HEK293 (cell line): ENCODE results near the gene MMP24OS.

Experiments
- CTCF ChIA-PET: fragments of 350-600 bp; formaldehyde crosslinking; extraction: SDS; loops from one replicate; lab custom pipeline; 2021; ENCODE audit warnings: antibody characterized with exemption; lab: Yijun Ruan, JAX
- POLR2A ChIA-PET: fragments of 300-600 bp; formaldehyde crosslinking; extraction: SDS; loops from one replicate; lab custom pipeline; 2020; ENCODE audit warnings: antibody characterized with exemption, inconsistent platforms; lab: Yijun Ruan, JAX
- H3K27ac ChIP-seq: fragments of 200-500 bp; sonication (Bioruptor generic); 2 replicates; pipeline ENCODE4 v1.5.1; 2014; ENCODE audit warnings: low read depth, low read length, control low read depth, inconsistent platforms; ENCODE audit errors: extremely low read depth
- H3K36me3 ChIP-seq, 2 experiments: fragments of 200-500 bp in 1 of 2; sonication (Bioruptor generic) in 1 of 2; 1 replicate in 1 of 2; 2 replicates in 1 of 2; pipeline ENCODE4 v1.5.1; 2014 to 2017; ENCODE audit warnings: inconsistent platforms in 2 of 2, low read length in 2 of 2; ENCODE audit not compliant: control insufficient read depth in 2 of 2, insufficient read depth in 1 of 2
- H3K4me1 ChIP-seq: fragments of 200-500 bp; sonication (Bioruptor generic); 2 replicates; pipeline ENCODE4 v1.5.1; 2014; ENCODE audit warnings: mild to moderate bottlenecking, low read length, inconsistent platforms; ENCODE audit not compliant: control insufficient read depth, insufficient read depth
- H3K4me3 ChIP-seq: 2 replicates; pipeline ENCODE4 v1.5.1; 2011; ENCODE audit warnings: low read depth, mild to moderate bottlenecking, control low read depth, low read length, moderate library complexity
- H3K9me3 ChIP-seq: fragments of 200-500 bp; sonication (Bioruptor generic); 2 replicates; pipeline ENCODE4 v1.5.1; 2014; ENCODE audit warnings: low read depth, low read length, inconsistent platforms; ENCODE audit not compliant: control insufficient read depth, insufficient read depth
- BCL11A ChIP-seq: fragments of 450-650 bp; formaldehyde crosslinking; IDR thresholded peaks from 2 replicates; pipeline ENCODE4 v1.5.1; 2016; ENCODE audit warnings: low read depth, missing biosample characterization, missing genetic modification characterization
- KLF9 ChIP-seq: fragments of 450-650 bp; formaldehyde crosslinking; IDR thresholded peaks from 2 replicates; pipeline ENCODE4 v1.5.1; 2016; ENCODE audit warnings: missing biosample characterization, missing genetic modification characterization, low read depth
- SCRT1 ChIP-seq: fragments of 450-650 bp; formaldehyde crosslinking; IDR thresholded peaks from 2 replicates; pipeline ENCODE4 v1.5.1; 2016; ENCODE audit warnings: missing biosample characterization, missing genetic modification characterization, borderline replicate concordance
- YY1 ChIP-seq: fragments of 450-650 bp; formaldehyde crosslinking; IDR thresholded peaks from 2 replicates; pipeline ENCODE4 v1.5.1; 2018; ENCODE audit warnings: missing biosample characterization, missing genetic modification characterization
- YY2 ChIP-seq: fragments of 450-650 bp; formaldehyde crosslinking; IDR thresholded peaks from 2 replicates; pipeline ENCODE4 v1.5.1; 2016; ENCODE audit warnings: missing biosample characterization, missing genetic modification characterization
- ZBTB20 ChIP-seq: fragments of 450-650 bp; formaldehyde crosslinking; IDR thresholded peaks from 2 replicates; pipeline ENCODE4 v1.5.1; 2016; ENCODE audit warnings: missing biosample characterization, missing genetic modification characterization
- ZBTB48 ChIP-seq: fragments of 450-650 bp; formaldehyde crosslinking; IDR thresholded peaks from 2 replicates; pipeline ENCODE4 v1.5.1; 2016; ENCODE audit warnings: missing biosample characterization, missing genetic modification characterization
- ZEB2 ChIP-seq: fragments of 450-650 bp; formaldehyde crosslinking; IDR thresholded peaks from 2 replicates; pipeline ENCODE4 v1.5.1; 2016; ENCODE audit warnings: missing biosample characterization, missing genetic modification characterization
- ZFHX2 ChIP-seq: fragments of 450-650 bp; formaldehyde crosslinking; conservative IDR thresholded peaks from 2 replicates; pipeline ENCODE4 v1.5.1; 2016; ENCODE audit warnings: missing biosample characterization, missing genetic modification characterization
- ZNF112 ChIP-seq: fragments of 450-650 bp; formaldehyde crosslinking; IDR thresholded peaks from 2 replicates; pipeline ENCODE4 v1.5.0; 2017; ENCODE audit warnings: missing biosample characterization, missing genetic modification characterization
- ZNF114 ChIP-seq: fragments of 450-650 bp; formaldehyde crosslinking; IDR thresholded peaks from 2 replicates; pipeline ENCODE4 v1.5.0; 2017; ENCODE audit warnings: missing biosample characterization, missing genetic modification characterization
- ZNF146 ChIP-seq: fragments of 450-650 bp; formaldehyde crosslinking; IDR thresholded peaks from 2 replicates; pipeline ENCODE4 v1.5.1; 2016; ENCODE audit warnings: missing biosample characterization, missing genetic modification characterization
- ZNF155 ChIP-seq: fragments of 450-650 bp; formaldehyde crosslinking; IDR thresholded peaks from 2 replicates; pipeline ENCODE4 v1.5.1; 2016; ENCODE audit warnings: missing biosample characterization, missing genetic modification characterization
- ZNF23 ChIP-seq: fragments of 450-650 bp; formaldehyde crosslinking; IDR thresholded peaks from 2 replicates; pipeline ENCODE4 v1.5.1; 2016; ENCODE audit warnings: missing biosample characterization, missing genetic modification characterization, borderline replicate concordance
- ZNF423 ChIP-seq: fragments of 450-650 bp; formaldehyde crosslinking; IDR thresholded peaks from 2 replicates; pipeline ENCODE4 v1.5.1; 2016; ENCODE audit warnings: missing biosample characterization, missing genetic modification characterization
- ZNF433 ChIP-seq: fragments of 450-650 bp; formaldehyde crosslinking; IDR thresholded peaks from 2 replicates; pipeline ENCODE4 v1.5.1; 2016; ENCODE audit warnings: missing biosample characterization, missing genetic modification characterization, low read depth
- ZNF521 ChIP-seq: fragments of 450-650 bp; formaldehyde crosslinking; IDR thresholded peaks from 2 replicates; pipeline ENCODE4 v1.5.1; 2017; ENCODE audit warnings: missing biosample characterization, mild to moderate bottlenecking, missing genetic modification characterization
- ZNF658 ChIP-seq: fragments of 450-650 bp; formaldehyde crosslinking; IDR thresholded peaks from 2 replicates; pipeline ENCODE4; 2016; ENCODE audit warnings: missing biosample characterization, missing genetic modification characterization
- ZNF664 ChIP-seq: fragments of 450-650 bp; formaldehyde crosslinking; IDR thresholded peaks from 2 replicates; pipeline ENCODE4 v1.5.1; 2016; ENCODE audit warnings: missing biosample characterization, missing genetic modification characterization
- ZNF777 ChIP-seq: fragments of 450-650 bp; formaldehyde crosslinking; IDR thresholded peaks from 2 replicates; pipeline ENCODE4 v1.5.1; 2017; ENCODE audit warnings: missing biosample characterization, missing genetic modification characterization, borderline replicate concordance
- ZNF792 ChIP-seq: fragments of 450-650 bp; formaldehyde crosslinking; IDR thresholded peaks from 2 replicates; pipeline ENCODE4 v1.5.1; 2016; ENCODE audit warnings: missing biosample characterization, missing genetic modification characterization
- ZSCAN16 ChIP-seq: fragments of 450-650 bp; formaldehyde crosslinking; IDR thresholded peaks from 2 replicates; pipeline ENCODE4 v1.5.1; 2016; ENCODE audit warnings: missing biosample characterization, missing genetic modification characterization
- ZXDB ChIP-seq: fragments of 450-650 bp; formaldehyde crosslinking; IDR thresholded peaks from 2 replicates; pipeline ENCODE4 v1.5.1; 2016; ENCODE audit warnings: missing biosample characterization, missing genetic modification characterization
- TF ChIP-seq, protein P1 (sequence below): fragments of 450-650 bp; formaldehyde crosslinking; IDR thresholded peaks from 2 replicates; pipeline ENCODE4 v1.5.1; 2016; ENCODE audit warnings: missing biosample characterization, missing genetic modification characterization
- TF ChIP-seq, protein P2 (sequence below): fragments of 450-650 bp; formaldehyde crosslinking; IDR thresholded peaks from 2 replicates; pipeline ENCODE4 v1.5.1; 2016; ENCODE audit warnings: missing biosample characterization, missing genetic modification characterization
- TF ChIP-seq, protein P3 (sequence below): IDR thresholded peaks from 2 replicates; pipeline ENCODE4 v1.6.1; 2011; ENCODE audit warnings: mild to moderate bottlenecking, low read depth, low read length, borderline replicate concordance
- TF ChIP-seq, protein P4 (sequence below): fragments of 450-650 bp; formaldehyde crosslinking; IDR thresholded peaks from 2 replicates; pipeline ENCODE4 v1.5.1; 2016; ENCODE audit warnings: missing biosample characterization, missing genetic modification characterization
- TF ChIP-seq, protein P5 (sequence below): fragments of 450-650 bp; IDR thresholded peaks from 2 replicates; pipeline ENCODE4 v1.5.1; 2018; ENCODE audit warnings: missing biosample characterization, missing genetic modification characterization
- TF ChIP-seq, protein P6 (sequence below): fragments of 450-650 bp; formaldehyde crosslinking; IDR thresholded peaks from 2 replicates; pipeline ENCODE4 v1.5.1; 2016; ENCODE audit warnings: missing biosample characterization, missing genetic modification characterization

Gene MMP24OS

DNA sequence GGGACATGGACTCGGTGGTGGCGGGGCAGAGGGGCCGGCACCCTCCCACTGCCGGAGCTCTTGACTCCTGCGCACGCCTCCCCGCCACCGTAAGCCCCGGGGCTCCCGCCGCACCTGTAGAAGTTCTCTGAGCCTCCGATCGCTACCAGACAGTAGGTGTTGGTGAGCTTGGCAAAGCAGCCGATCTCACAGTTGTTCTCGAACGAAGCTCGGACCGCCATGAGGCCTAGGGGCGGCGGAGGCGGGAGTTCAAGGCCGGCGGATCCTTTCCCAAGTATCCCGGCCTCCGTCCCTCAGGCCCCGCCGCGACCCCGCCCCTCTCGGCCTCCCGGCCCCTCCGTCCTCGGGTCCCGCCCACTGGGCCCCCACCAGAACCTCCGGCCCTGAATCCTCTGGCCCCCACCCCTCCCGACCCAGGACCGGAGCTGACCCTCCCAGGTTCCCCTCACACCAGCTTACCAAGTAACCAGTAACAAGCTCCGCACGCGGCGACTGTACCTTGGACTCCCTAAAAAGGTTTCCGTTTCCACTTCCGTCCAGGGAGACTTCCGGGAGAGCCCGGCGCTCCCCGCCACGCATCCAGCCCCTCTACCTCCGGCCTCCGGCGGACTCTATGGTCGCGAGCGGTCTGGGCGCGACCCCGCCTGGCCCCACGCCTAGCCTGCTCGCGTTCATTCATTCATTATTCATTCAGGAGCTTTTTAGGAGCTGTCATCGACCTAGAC, 6.5 kb upstream of the MMP24OS start, which contains the start of gene EIF6:
EIF6 (minus strand) TSS at position 506 of the 725 bp plus-strand sequence; CDS start at position 221, 285 bp downstream.
- CTCF ChIA-PET = interaction anchor here (0.6 to 1.4 kb wide), 4 partner anchors 20 to 207 kb away, joined by 3 to 6 read pairs (median 4); no protein-coding TSS in a partner anchor
- peaks cover 13 to 37% of the 10 kb centered on the region in 2 experiments; a peak in 2 of 3 replicates for H3K36me3 ChIP-seq
- H3K9me3 ChIP-seq = no peaks in the 10 kb centered on the region
- peak within 1 kb of the TSS; percentile 81 for H3K27ac ChIP-seq
- POLR2A ChIA-PET = interaction anchor here (0.5 to 1.7 kb wide), 18 partner anchors 9 to 1202 kb away, joined by 3 to 19 read pairs (median 4); partner anchors contain the start of genes CEP250 and EDEM2
- H3K4me3 ChIP-seq = peak within 1 kb of the TSS; percentile 86
- H3K4me1 ChIP-seq = no peaks in the 10 kb centered on the region
- TF ChIP-seq ZNF155 (tag by site-specific recombination) (no peak), KLF9 (tag by site-specific recombination) (peak; percentile 96), ZNF112 (no peak), ZNF777 (tag by site-specific recombination) (no peak), ZBTB48 (tag by site-specific recombination) (peak; percentile 87), ZNF521 (tag by site-specific recombination) (no peak), ZEB2 (no peak; the same call in none of the 2 replicates), ZNF114 (no peak), ZXDB (tag by site-specific recombination) (peak; percentile 73), YY1 (tag by site-specific recombination) (no peak), ZNF664 (tag by site-specific recombination) (no peak), ZFHX2 (tag by site-specific recombination) (peak; percentile 70), ZNF146 (tag by site-specific recombination) (no peak), ZNF792 (tag by site-specific recombination) (no peak), ZBTB20 (tag by site-specific recombination) (peak; percentile 52; the same call in 1 of the 2 replicates), SCRT1 (no peak), ZNF423 (tag by site-specific recombination) (no peak), ZNF433 (no peak), ZSCAN16 (tag by site-specific recombination) (peak; percentile 73; the same call in 1 of the 2 replicates), YY2 (tag by site-specific recombination) (no peak), ZNF658 (tag by site-specific recombination) (no peak), BCL11A (tag by site-specific recombination) (no peak), ZNF23 (no peak)
- TF ChIP-seq, protein P1, sequence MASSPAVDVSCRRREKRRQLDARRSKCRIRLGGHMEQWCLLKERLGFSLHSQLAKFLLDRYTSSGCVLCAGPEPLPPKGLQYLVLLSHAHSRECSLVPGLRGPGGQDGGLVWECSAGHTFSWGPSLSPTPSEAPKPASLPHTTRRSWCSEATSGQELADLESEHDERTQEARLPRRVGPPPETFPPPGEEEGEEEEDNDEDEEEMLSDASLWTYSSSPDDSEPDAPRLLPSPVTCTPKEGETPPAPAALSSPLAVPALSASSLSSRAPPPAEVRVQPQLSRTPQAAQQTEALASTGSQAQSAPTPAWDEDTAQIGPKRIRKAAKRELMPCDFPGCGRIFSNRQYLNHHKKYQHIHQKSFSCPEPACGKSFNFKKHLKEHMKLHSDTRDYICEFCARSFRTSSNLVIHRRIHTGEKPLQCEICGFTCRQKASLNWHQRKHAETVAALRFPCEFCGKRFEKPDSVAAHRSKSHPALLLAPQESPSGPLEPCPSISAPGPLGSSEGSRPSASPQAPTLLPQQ (tag by site-specific recombination) = peak; percentile 37; the same call in 1 of the 2 replicates
- TF ChIP-seq, protein P2, sequence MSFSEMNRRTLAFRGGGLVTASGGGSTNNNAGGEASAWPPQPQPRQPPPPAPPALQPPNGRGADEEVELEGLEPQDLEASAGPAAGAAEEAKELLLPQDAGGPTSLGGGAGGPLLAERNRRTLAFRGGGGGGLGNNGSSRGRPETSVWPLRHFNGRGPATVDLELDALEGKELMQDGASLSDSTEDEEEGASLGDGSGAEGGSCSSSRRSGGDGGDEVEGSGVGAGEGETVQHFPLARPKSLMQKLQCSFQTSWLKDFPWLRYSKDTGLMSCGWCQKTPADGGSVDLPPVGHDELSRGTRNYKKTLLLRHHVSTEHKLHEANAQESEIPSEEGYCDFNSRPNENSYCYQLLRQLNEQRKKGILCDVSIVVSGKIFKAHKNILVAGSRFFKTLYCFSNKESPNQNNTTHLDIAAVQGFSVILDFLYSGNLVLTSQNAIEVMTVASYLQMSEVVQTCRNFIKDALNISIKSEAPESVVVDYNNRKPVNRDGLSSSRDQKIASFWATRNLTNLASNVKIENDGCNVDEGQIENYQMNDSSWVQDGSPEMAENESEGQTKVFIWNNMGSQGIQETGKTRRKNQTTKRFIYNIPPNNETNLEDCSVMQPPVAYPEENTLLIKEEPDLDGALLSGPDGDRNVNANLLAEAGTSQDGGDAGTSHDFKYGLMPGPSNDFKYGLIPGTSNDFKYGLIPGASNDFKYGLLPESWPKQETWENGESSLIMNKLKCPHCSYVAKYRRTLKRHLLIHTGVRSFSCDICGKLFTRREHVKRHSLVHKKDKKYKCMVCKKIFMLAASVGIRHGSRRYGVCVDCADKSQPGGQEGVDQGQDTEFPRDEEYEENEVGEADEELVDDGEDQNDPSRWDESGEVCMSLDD (tag by site-specific recombination) = 0 out of 2 replicates have a peak, but pooled peaks have one; percentile 12
- TF ChIP-seq, protein P3, sequence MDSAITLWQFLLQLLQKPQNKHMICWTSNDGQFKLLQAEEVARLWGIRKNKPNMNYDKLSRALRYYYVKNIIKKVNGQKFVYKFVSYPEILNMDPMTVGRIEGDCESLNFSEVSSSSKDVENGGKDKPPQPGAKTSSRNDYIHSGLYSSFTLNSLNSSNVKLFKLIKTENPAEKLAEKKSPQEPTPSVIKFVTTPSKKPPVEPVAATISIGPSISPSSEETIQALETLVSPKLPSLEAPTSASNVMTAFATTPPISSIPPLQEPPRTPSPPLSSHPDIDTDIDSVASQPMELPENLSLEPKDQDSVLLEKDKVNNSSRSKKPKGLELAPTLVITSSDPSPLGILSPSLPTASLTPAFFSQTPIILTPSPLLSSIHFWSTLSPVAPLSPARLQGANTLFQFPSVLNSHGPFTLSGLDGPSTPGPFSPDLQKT = peak; percentile 91; the same call in 1 of the 2 replicates
- TF ChIP-seq, protein P4, sequence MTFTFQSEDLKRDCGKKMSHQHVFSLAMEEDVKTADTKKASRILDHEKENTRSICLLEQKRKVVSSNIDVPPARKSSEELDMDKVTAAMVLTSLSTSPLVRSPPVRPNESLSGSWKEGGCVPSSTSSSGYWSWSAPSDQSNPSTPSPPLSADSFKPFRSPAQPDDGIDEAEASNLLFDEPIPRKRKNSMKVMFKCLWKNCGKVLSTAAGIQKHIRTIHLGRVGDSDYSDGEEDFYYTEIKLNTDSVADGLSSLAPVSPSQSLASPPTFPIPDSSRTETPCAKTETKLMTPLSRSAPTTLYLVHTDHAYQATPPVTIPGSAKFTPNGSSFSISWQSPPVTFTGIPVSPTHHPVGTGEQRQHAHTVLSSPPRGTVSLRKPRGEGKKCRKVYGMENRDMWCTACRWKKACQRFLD (tag by site-specific recombination) = no peak
- TF ChIP-seq, protein P5, sequence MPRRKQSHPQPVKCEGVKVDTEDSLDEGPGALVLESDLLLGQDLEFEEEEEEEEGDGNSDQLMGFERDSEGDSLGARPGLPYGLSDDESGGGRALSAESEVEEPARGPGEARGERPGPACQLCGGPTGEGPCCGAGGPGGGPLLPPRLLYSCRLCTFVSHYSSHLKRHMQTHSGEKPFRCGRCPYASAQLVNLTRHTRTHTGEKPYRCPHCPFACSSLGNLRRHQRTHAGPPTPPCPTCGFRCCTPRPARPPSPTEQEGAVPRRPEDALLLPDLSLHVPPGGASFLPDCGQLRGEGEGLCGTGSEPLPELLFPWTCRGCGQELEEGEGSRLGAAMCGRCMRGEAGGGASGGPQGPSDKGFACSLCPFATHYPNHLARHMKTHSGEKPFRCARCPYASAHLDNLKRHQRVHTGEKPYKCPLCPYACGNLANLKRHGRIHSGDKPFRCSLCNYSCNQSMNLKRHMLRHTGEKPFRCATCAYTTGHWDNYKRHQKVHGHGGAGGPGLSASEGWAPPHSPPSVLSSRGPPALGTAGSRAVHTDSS (tag by site-specific recombination) = no peak
- TF ChIP-seq, protein P6, sequence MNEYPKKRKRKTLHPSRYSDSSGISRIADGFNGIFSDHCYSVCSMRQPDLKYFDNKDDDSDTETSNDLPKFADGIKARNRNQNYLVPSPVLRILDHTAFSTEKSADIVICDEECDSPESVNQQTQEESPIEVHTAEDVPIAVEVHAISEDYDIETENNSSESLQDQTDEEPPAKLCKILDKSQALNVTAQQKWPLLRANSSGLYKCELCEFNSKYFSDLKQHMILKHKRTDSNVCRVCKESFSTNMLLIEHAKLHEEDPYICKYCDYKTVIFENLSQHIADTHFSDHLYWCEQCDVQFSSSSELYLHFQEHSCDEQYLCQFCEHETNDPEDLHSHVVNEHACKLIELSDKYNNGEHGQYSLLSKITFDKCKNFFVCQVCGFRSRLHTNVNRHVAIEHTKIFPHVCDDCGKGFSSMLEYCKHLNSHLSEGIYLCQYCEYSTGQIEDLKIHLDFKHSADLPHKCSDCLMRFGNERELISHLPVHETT (tag by site-specific recombination) = no peak
